Keratinocyte (primary cell): ENCODE data around the gene GPC3.

Source experiments
- CTCF ChIP-seq, 3 experiments: IDR thresholded peaks in 1 of 3; conservative IDR thresholded peaks in 1 of 3; optimal IDR thresholded peaks in 1 of 3; 2 replicates in 2 of 3; 3 replicates in 1 of 3; pipeline versions ENCODE3 to v1.5.1; 2011; ENCODE audit warnings: low read length in 3 of 3, mild to moderate bottlenecking in 3 of 3, moderate library complexity in 2 of 3, control low read depth in 1 of 3, inconsistent platforms in 1 of 3; ENCODE audit not compliant: insufficient read depth in 2 of 3; ENCODE audit errors: extremely low read depth in 1 of 3
- EZH2 ChIP-seq: IDR thresholded peaks from one replicate; pipeline ENCODE4 v1.6.1; 2012; ENCODE audit warnings: inconsistent platforms, mild to moderate bottlenecking, low read length, moderate library complexity

- no peak for TF ChIP-seq CTCF (optimal IDR thresholded peaks at IDR 0.05 in 1 of 3, IDR thresholded peaks at IDR 0.05 in 1 of 3, conservative IDR thresholded peaks at IDR 0.05 in 1 of 3; ENCODE audit: extremely low read depth in 1 of 3, insufficient read depth in 2 of 3, low read length in 3 of 3)
- no peak for TF ChIP-seq EZH2
These were observed 5.0 kb downstream of the GPC3 start for GRCh38 chrX:133980406-133980805.
